T-helper 17 cell (primary cell): ENCODE data around the gene ESYT1. TPM values are rescaled to one million over a fixed set of nuclear protein-coding genes. Genes with fewer than 3 reads are reported as not detected.

ENCODE experiments used
- total RNA-seq, 4 donors: library from RNA in 2 of 4; stranded (reverse) in 2 of 4; gene quantifications; one replicate each; pipeline ENCODE4 v1.2.3 and lab custom pipeline; 2022 to 2026

The ESYT1 gene
- total RNA-seq, 2 donors from 2014 or later = 178 to 211 TPM

Other genes with a start within 250 kb of the ESYT1 start
- 10 to 100 TPM; 21.9 to 23.3 TPM for gene PYM1, start 200.4 kb upstream of the ESYT1 start, total RNA-seq
- 1,000 to 10,000 TPM in 1 of 2 donors, 100 to 1,000 TPM in 1; 870 to 1,080 TPM for gene DGKA, start 197.1 kb upstream of the ESYT1 start, total RNA-seq
- under 1 TPM in 1 of 2 donors, not detected in 1; 0.63 TPM for gene PMEL, start 162.2 kb upstream of the ESYT1 start, total RNA-seq
- gene CDK2, start 161.4 kb upstream of the ESYT1 start, total RNA-seq = 10 to 100 TPM; 12.2 to 18.7 TPM
- gene RAB5B, start 154.2 kb upstream of the ESYT1 start, total RNA-seq = 10 to 100 TPM; 56.4 to 57.0 TPM
- 1 to 10 TPM; 1.5 to 2.2 TPM for gene SUOX, start 131.0 kb upstream of the ESYT1 start, total RNA-seq
- gene IKZF4, start 107.2 kb upstream of the ESYT1 start, total RNA-seq = 1 to 10 TPM; 3.9 to 9.4 TPM
- 10 to 100 TPM; 46.9 to 72.3 TPM for gene RPS26, start 86.3 kb upstream of the ESYT1 start, total RNA-seq
- gene ERBB3, start 48.1 kb upstream of the ESYT1 start, total RNA-seq = under 1 TPM; 0.60 to 0.80 TPM
- 10 to 100 TPM; 62.0 to 76.2 TPM for gene PA2G4, start 23.7 kb upstream of the ESYT1 start, total RNA-seq
- gene RPL41, start 11.6 kb upstream of the ESYT1 start, total RNA-seq = 1,000 to 10,000 TPM; 5,484 to 5,668 TPM
- 1 to 10 TPM; 6.8 to 8.7 TPM for gene ZC3H10, start 10.0 kb upstream of the ESYT1 start, total RNA-seq
- 1 to 10 TPM; 5.4 to 9.0 TPM for gene MYL6B, start 24.3 kb downstream of the ESYT1 start, total RNA-seq
- gene MYL6, start 30.1 kb downstream of the ESYT1 start, total RNA-seq = 100 to 1,000 TPM; 741 to 784 TPM
- 100 to 1,000 TPM; 130 to 138 TPM for gene SMARCC2, start 61.2 kb downstream of the ESYT1 start, total RNA-seq
- 10 to 100 TPM; 35.5 to 37.4 TPM for gene RNF41, start 93.7 kb downstream of the ESYT1 start, total RNA-seq
- gene NABP2, start 96.1 kb downstream of the ESYT1 start, total RNA-seq = 10 to 100 TPM; 12.5 to 19.4 TPM
- gene SLC39A5, start 101.8 kb downstream of the ESYT1 start, total RNA-seq = not detected
- gene ANKRD52, start 130.1 kb downstream of the ESYT1 start, total RNA-seq = 10 to 100 TPM; 30.8 to 33.4 TPM
- 10 to 100 TPM; 28.7 to 34.4 TPM for gene COQ10A, start 138.7 kb downstream of the ESYT1 start, total RNA-seq
- 100 to 1,000 TPM; 189 to 197 TPM for gene CS, start 172.1 kb downstream of the ESYT1 start, total RNA-seq
- gene CNPY2, start 187.7 kb downstream of the ESYT1 start, total RNA-seq = 10 to 100 TPM; 47.4 to 53.4 TPM
- gene PAN2, start 205.7 kb downstream of the ESYT1 start, total RNA-seq = 100 to 1,000 TPM in 1 of 2 donors, 10 to 100 TPM in 1; 81.1 to 108 TPM
- 10 to 100 TPM; 44.9 to 49.8 TPM for gene IL23A, start 210.6 kb downstream of the ESYT1 start, total RNA-seq
- gene STAT2, start 231.8 kb downstream of the ESYT1 start, total RNA-seq = 100 to 1,000 TPM; 116 to 145 TPM
- gene APOF, start 234.6 kb downstream of the ESYT1 start, total RNA-seq = not detected